ENCODE results near the gene ZDHHC9. TPM values are rescaled to one million over a fixed set of nuclear protein-coding genes. Genes with fewer than 3 reads are reported as not detected.
A peak's percentile ranks its signal among the peaks of the same experiment; 100 is the strongest.

Gene ZDHHC9
- total RNA-seq, 1 experiment from 2014 or later = 30.5 TPM

DNA sequence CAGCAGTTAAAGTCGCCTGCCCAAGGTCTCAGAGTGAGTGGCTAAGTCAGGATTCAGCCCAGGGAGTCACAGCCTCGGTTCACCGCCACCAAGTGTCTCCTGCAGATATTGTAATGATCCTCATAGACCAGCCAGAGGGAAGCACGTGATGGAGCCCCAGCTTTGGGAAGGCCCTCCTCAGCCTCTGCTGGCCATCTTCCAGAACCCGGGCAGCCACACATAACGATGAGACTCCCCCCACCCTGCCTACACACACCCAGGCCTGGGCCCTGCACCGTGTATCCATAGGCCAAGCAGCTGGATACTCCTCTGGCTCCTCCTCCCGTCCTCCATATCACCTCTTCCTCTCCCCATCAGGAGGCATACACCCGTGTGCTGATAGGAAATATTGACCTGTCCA, 83.5 kb downstream of the ZDHHC9 start:
- H2AFZ ChIP-seq (ENCODE audit: low read length) = no peak overlapping the region
- H3K4me3 ChIP-seq (ENCODE audit: low read length) = no peak overlapping the region
- no TSS peak for BruUV-seq (replicated peaks)
- ATAC-seq (peak; percentile 16; the same call in 1 of the 2 replicates), DNase-seq (no peak)
- no peaks in the 10 kb centered on the region for H4K20me1 ChIP-seq (ENCODE audit: low read length)
- H3K27ac ChIP-seq (ENCODE audit: low read length) = no peak overlapping the region
- H3K9me2 ChIP-seq (replicated peaks; ENCODE audit: low read length) = no peaks in the 10 kb centered on the region
- no peaks in the 10 kb centered on the region for H3K9me3 ChIP-seq (ENCODE audit: low read length)
- intact Hi-C loops (cut with micrococcal nuclease) = no loop called here
- H3K36me3 ChIP-seq (ENCODE audit: low read depth, low read length) = no peaks in the 10 kb centered on the region
- ChIA-PET CTCF (no interaction called here), POLR2A (ENCODE audit: unreplicated experiment) (no interaction called here)
- H3K79me2 ChIP-seq (ENCODE audit: low read length) = no peaks in the 10 kb centered on the region
- H3F3A ChIP-seq (ENCODE audit: low read length, unreplicated experiment) = no peaks in the 10 kb centered on the region
- no peak overlapping the region for H3K4me2 ChIP-seq (ENCODE audit: low read length)
- no peaks in the 10 kb centered on the region for H3K4me1 ChIP-seq (ENCODE audit: insufficient read depth, low read length)
- no peaks in the 10 kb centered on the region for H3K27me3 ChIP-seq (ENCODE audit: low read length)
- H3K9ac ChIP-seq (ENCODE audit: low read length) = no peak overlapping the region
- TF ChIP-seq, protein P1, sequence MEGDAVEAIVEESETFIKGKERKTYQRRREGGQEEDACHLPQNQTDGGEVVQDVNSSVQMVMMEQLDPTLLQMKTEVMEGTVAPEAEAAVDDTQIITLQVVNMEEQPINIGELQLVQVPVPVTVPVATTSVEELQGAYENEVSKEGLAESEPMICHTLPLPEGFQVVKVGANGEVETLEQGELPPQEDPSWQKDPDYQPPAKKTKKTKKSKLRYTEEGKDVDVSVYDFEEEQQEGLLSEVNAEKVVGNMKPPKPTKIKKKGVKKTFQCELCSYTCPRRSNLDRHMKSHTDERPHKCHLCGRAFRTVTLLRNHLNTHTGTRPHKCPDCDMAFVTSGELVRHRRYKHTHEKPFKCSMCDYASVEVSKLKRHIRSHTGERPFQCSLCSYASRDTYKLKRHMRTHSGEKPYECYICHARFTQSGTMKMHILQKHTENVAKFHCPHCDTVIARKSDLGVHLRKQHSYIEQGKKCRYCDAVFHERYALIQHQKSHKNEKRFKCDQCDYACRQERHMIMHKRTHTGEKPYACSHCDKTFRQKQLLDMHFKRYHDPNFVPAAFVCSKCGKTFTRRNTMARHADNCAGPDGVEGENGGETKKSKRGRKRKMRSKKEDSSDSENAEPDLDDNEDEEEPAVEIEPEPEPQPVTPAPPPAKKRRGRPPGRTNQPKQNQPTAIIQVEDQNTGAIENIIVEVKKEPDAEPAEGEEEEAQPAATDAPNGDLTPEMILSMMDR (conservative IDR thresholded peaks at IDR 0.05; ENCODE audit: low read depth, low read length) = no peak
- TF ChIP-seq EZH2phosphoT487 (IDR thresholded peaks at IDR 0.05; ENCODE audit: borderline replicate concordance, low read length) = no peak
- TF ChIP-seq EZH2 (IDR thresholded peaks at IDR 0.05; ENCODE audit: low read length, unreplicated experiment) = no peak

DNA sequence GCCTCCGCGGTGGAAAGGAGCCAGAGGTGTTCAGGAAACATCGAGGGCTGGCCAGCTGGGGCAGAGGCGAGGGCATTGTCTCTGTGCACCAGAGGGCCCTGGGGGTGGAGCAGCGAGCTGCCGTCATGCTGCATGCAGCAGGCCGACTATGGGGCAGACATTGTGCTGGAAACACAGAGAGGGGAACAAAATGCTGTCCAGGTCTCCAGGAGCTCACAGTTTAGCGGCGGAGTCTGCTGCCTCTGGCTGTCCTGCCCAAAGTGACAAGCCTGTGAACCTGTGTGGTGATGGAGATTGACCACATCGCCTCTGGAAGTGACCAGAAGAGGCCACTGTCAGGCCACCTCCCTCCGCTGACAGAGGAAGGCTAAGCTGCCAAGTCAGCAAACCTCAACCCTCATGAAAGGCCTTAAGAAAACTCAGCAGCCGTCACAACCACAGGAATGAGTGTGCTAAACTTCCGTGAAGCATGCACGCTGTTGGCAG, 84.1 kb downstream of the ZDHHC9 start:
- H3K4me2 ChIP-seq (ENCODE audit: low read length) = no peak overlapping the region
- H3K27me3 ChIP-seq (ENCODE audit: low read length) = no peaks in the 10 kb centered on the region
- TF ChIP-seq, protein P1 (conservative IDR thresholded peaks at IDR 0.05; ENCODE audit: low read depth, low read length) = no peak; the same call in 1 of the 2 replicates
- TF ChIP-seq EZH2 (IDR thresholded peaks at IDR 0.05; ENCODE audit: low read length, unreplicated experiment) (no peak), EZH2phosphoT487 (IDR thresholded peaks at IDR 0.05; ENCODE audit: borderline replicate concordance, low read length) (no peak)
- DNase-seq = peak; percentile 55
- H4K20me1 ChIP-seq (ENCODE audit: low read length) = no peaks in the 10 kb centered on the region
- no peak overlapping the region for H2AFZ ChIP-seq (ENCODE audit: low read length)
- no peaks in the 10 kb centered on the region for H3K36me3 ChIP-seq (ENCODE audit: low read depth, low read length)
- H3K79me2 ChIP-seq (ENCODE audit: low read length) = no peaks in the 10 kb centered on the region
- no peak overlapping the region for H3K27ac ChIP-seq (ENCODE audit: low read length)
- peak; percentile 91 for ATAC-seq
- H3K4me1 ChIP-seq (ENCODE audit: insufficient read depth, low read length) = no peaks in the 10 kb centered on the region
- no peaks in the 10 kb centered on the region for H3K9me3 ChIP-seq (ENCODE audit: low read length)
- H3K9me2 ChIP-seq (replicated peaks; ENCODE audit: low read length) = no peaks in the 10 kb centered on the region
- no peak overlapping the region for H3K9ac ChIP-seq (ENCODE audit: low read length)
- H3F3A ChIP-seq (ENCODE audit: low read length, unreplicated experiment) = no peaks in the 10 kb centered on the region
- intact Hi-C loops (cut with micrococcal nuclease) = no loop called here
- CTCF ChIA-PET = no interaction called here
- BruUV-seq (replicated peaks) = no TSS peak
- POLR2A ChIA-PET (ENCODE audit: unreplicated experiment) = no interaction called here
- no peak overlapping the region for H3K4me3 ChIP-seq (ENCODE audit: low read length)

DNA sequence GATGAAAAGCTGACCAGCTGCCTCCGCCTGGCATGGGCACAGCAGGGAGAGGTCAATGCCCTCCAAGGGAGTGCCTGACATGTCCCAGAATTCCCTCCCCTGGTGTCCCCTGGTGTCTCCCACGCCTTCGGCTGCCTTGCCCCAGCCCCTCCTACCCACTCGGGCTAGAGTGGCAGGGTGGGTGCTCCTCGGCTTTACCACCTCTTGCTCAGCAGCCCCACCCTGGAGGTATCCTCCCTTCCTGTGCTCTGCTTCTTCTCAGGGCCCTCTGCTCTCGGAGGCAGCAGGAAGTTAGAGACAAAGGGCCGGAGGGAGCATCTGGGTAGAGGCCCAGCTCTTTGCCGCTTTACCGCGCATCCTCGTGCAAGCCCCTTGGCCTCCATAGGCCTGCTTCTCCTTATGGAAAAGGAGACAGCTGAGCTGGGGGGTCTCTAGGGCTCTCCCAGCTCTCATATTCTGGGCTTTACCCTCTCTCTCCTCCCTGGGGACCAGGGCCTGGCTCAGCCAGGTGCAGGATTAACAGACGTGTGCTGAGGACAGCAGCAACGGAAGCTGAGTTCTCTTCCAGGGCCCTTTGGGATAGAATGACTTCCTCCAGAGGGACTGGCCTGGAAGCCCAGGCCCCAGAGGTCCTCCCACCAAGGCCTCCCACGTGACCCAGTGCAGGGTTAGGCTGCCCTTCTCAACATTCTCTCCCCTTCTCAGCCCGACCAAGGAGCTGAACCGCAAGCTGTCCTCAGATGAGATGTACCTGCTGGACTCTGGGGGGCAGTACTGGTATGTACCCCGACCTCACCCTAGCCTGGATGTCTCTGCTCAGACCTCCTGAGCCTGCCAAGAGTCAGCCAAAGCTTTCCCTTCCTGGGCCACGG, 87.7 kb downstream of the ZDHHC9 start:
- H3K27me3 ChIP-seq (ENCODE audit: low read length) = no peaks in the 10 kb centered on the region
- no peak overlapping the region for H3K4me3 ChIP-seq (ENCODE audit: low read length)
- H3K9ac ChIP-seq (ENCODE audit: low read length) = no peak overlapping the region
- no peaks in the 10 kb centered on the region for H3K79me2 ChIP-seq (ENCODE audit: low read length)
- H3K36me3 ChIP-seq (ENCODE audit: low read depth, low read length) = no peaks in the 10 kb centered on the region
- DNase-seq (no peak), ATAC-seq (no peak)
- H3K27ac ChIP-seq (ENCODE audit: low read length) = no peak overlapping the region
- H3K4me2 ChIP-seq (ENCODE audit: low read length) = no peak overlapping the region
- TF ChIP-seq EZH2phosphoT487 (IDR thresholded peaks at IDR 0.05; ENCODE audit: borderline replicate concordance, low read length) (no peak), EZH2 (IDR thresholded peaks at IDR 0.05; ENCODE audit: low read length, unreplicated experiment) (no peak)
- TF ChIP-seq, protein P1 (conservative IDR thresholded peaks at IDR 0.05; ENCODE audit: low read depth, low read length) = no peak
- BruUV-seq (replicated peaks) = no TSS peak
- CTCF ChIA-PET = no interaction called here
- no peaks in the 10 kb centered on the region for H3F3A ChIP-seq (ENCODE audit: low read length, unreplicated experiment)
- POLR2A ChIA-PET (ENCODE audit: unreplicated experiment) = no interaction called here
- no peaks in the 10 kb centered on the region for H4K20me1 ChIP-seq (ENCODE audit: low read length)
- intact Hi-C loops (cut with micrococcal nuclease) = no loop called here
- no peaks in the 10 kb centered on the region for H3K4me1 ChIP-seq (ENCODE audit: insufficient read depth, low read length)
- no peaks in the 10 kb centered on the region for H3K9me2 ChIP-seq (replicated peaks; ENCODE audit: low read length)
- H3K9me3 ChIP-seq (ENCODE audit: low read length) = no peaks in the 10 kb centered on the region
- H2AFZ ChIP-seq (ENCODE audit: low read length) = no peak overlapping the region

All from PC-3 (cell line).